GM23338 (cell line): ENCODE measurements around the gene BTG3. TPM values are rescaled to one million over a fixed set of nuclear protein-coding genes. Genes with fewer than 3 reads are reported as not detected.

ENCODE experiments used
- ATAC-seq: fragments of 200-7000 bp; cut with Tn5 transposase; 3 replicates; pipeline ENCODE4 v1.9.1; 2020
- DNase-seq: peaks from one replicate; pipeline ENCODE4 v3.0.0-alpha.2; 2015; ENCODE audit warnings: low spot score
- H2AFZ ChIP-seq: fragments of 200-600 bp; sonication (generic); 2 replicates; pipeline ENCODE4 v1.8.0; 2016; ENCODE audit warnings: antibody characterized with exemption, mild to moderate bottlenecking, moderate library complexity
- H3F3A ChIP-seq: fragments of 200-600 bp; sonication (generic); replicated peaks from 2 replicates; pipeline ENCODE4 v1.8.0; 2017; ENCODE audit warnings: antibody characterized with exemption, mixed run types, low read depth
- H3K27ac ChIP-seq: fragments of 200-600 bp; sonication (generic); 2 replicates; pipeline ENCODE4 v1.6.1; 2016; ENCODE audit warnings: low read depth
- H3K27me3 ChIP-seq: fragments of 200-600 bp; sonication (generic); 2 replicates; pipeline ENCODE4 v1.8.0; 2016; ENCODE audit warnings: mild to moderate bottlenecking, mixed run types, moderate library complexity; ENCODE audit not compliant: insufficient read depth
- H3K36me3 ChIP-seq: fragments of 200-600 bp; sonication (generic); 2 replicates; pipeline ENCODE4 v1.8.0; 2016; ENCODE audit warnings: mild to moderate bottlenecking; ENCODE audit not compliant: insufficient read depth
- H3K4me1 ChIP-seq: fragments of 200-600 bp; sonication (generic); 2 replicates; pipeline ENCODE4 v1.8.0; 2016; ENCODE audit warnings: mild to moderate bottlenecking, moderate library complexity; ENCODE audit not compliant: insufficient read depth
- H3K4me2 ChIP-seq: fragments of 200-600 bp; sonication (generic); 2 replicates; pipeline ENCODE4 v1.7.1; 2017; ENCODE audit warnings: mixed run types
- H3K4me3 ChIP-seq: fragments of 200-600 bp; sonication (generic); 2 replicates; pipeline ENCODE4 v1.6.1; 2016; ENCODE audit warnings: mixed run types
- H3K79me2 ChIP-seq: fragments of 200-600 bp; sonication (generic); replicated peaks from 2 replicates; pipeline ENCODE4 v1.8.0; 2017; ENCODE audit warnings: mild to moderate bottlenecking; ENCODE audit not compliant: insufficient read depth
- H3K9me2 ChIP-seq: fragments of 200-600 bp; sonication (generic); 2 replicates; pipeline ENCODE4 v1.8.0; 2017; ENCODE audit not compliant: insufficient read depth
- H4K20me1 ChIP-seq: fragments of 200-600 bp; sonication (generic); replicated peaks from 2 replicates; pipeline ENCODE4 v1.8.0; 2017; ENCODE audit warnings: mild to moderate bottlenecking; ENCODE audit not compliant: insufficient read depth
- H3K27ac Mint-ChIP-seq: 2 replicates; pipeline ENCODE4 v1.8.0; 2020; ENCODE audit warnings: inconsistent platforms, mild to moderate bottlenecking, moderate library complexity, mixed read lengths
- H3K27me3 Mint-ChIP-seq: 3 replicates; pipeline ENCODE4 v1.8.0; 2022; ENCODE audit warnings: low read depth, mild to moderate bottlenecking, moderate library complexity, mixed read lengths, inconsistent platforms; ENCODE audit not compliant: insufficient read depth, poor library complexity
- H3K36me3 Mint-ChIP-seq: 3 replicates; pipeline ENCODE4 v1.8.0; 2021; ENCODE audit warnings: low read depth, mild to moderate bottlenecking, inconsistent platforms, moderate library complexity, mixed read lengths
- H3K4me1 Mint-ChIP-seq: 3 replicates; pipeline ENCODE4 v1.8.0; 2020; ENCODE audit warnings: mild to moderate bottlenecking, inconsistent platforms, mixed read lengths
- H3K4me3 Mint-ChIP-seq: 3 replicates; pipeline ENCODE4 v1.8.0; 2021; ENCODE audit warnings: moderate library complexity, mild to moderate bottlenecking, inconsistent platforms, mixed read lengths
- H3K9me3 Mint-ChIP-seq: 3 replicates; pipeline ENCODE4 v1.8.0; 2020; ENCODE audit warnings: moderate library complexity, mild to moderate bottlenecking, inconsistent platforms, mixed read lengths
- CREB1 ChIP-seq: fragments of 250-450 bp; sonication (Bioruptor Pico); IDR thresholded peaks from 2 replicates; pipeline ENCODE4 v1.5.0; 2020; ENCODE audit warnings: low read depth, mild to moderate bottlenecking, moderate library complexity
- CTCF ChIP-seq, 2 experiments: fragments of 200-600 bp in 1 of 2; sonication (generic) in 1 of 2; conservative IDR thresholded peaks; 2 replicates each; pipeline versions ENCODE4 v1.5.1 to v1.6.1; 2016 to 2017; ENCODE audit warnings: antibody characterized with exemption in 2 of 2, low read depth in 2 of 2, mild to moderate bottlenecking in 2 of 2, moderate library complexity in 1 of 2
- ETS1 ChIP-seq: IDR thresholded peaks from 2 replicates; pipeline ENCODE4 v1.6.1; 2016; ENCODE audit warnings: antibody characterized with exemption
- EZH2 ChIP-seq: fragments of 200-600 bp; sonication (generic); IDR thresholded peaks from one replicate; pipeline ENCODE4 v1.8.0; 2017; ENCODE audit warnings: antibody characterized with exemption, mild to moderate bottlenecking, low read depth; ENCODE audit not compliant: unreplicated experiment
- POLR2AphosphoS5 ChIP-seq: IDR thresholded peaks from 2 replicates; pipeline ENCODE4 v1.6.1; 2016; ENCODE audit warnings: antibody characterized with exemption, low read depth
- REST ChIP-seq: IDR thresholded peaks from one replicate; pipeline ENCODE4 v1.6.1; 2018; ENCODE audit warnings: antibody characterized with exemption; ENCODE audit not compliant: unreplicated experiment
- STAT1 ChIP-seq: IDR thresholded peaks from one replicate; pipeline ENCODE4 v1.6.1; 2016; ENCODE audit warnings: antibody characterized with exemption; ENCODE audit not compliant: unreplicated experiment
- ZNF114 ChIP-seq: fragments of 250-450 bp; sonication (Bioruptor Pico); IDR thresholded peaks from 2 replicates; pipeline ENCODE4 v1.5.0; 2020; ENCODE audit warnings: mild to moderate bottlenecking, moderate library complexity
- ZNF331 ChIP-seq: fragments of 250-450 bp; sonication (Bioruptor Pico); IDR thresholded peaks from 2 replicates; pipeline ENCODE4 v1.5.0; 2020; ENCODE audit warnings: low read depth, mild to moderate bottlenecking, moderate library complexity
- polyA plus RNA-seq: library from polyadenylated mRNA; unstranded; fragments of >200 nt; fragmentation: Nextera tagmentation; extraction: Ambion mirVana; gene quantifications from 2 replicates; pipeline ENCODE4 v1.2.1, GENCODE V29; 2016
- total RNA-seq: library from RNA; depleted of rRNA; stranded (reverse); fragments of >200 nt; shearing (Covaris generic); gene quantifications from 2 replicates; pipeline ENCODE4 v1.2.3, GENCODE V29; 2014
- TF ChIP-seq, protein P1 (sequence below): fragments of 250-450 bp; sonication (Bioruptor Pico); IDR thresholded peaks from 2 replicates; pipeline ENCODE4 v1.5.0; 2020; ENCODE audit warnings: mild to moderate bottlenecking, moderate library complexity

Gene BTG3
- total and polyA plus RNA-seq, 2 experiments from 2014 or later = 24.0 to 43.8 TPM

GRCh38 chr21:17577701-17578100 is 35.0 kb downstream of the BTG3 start:
- TF ChIP-seq ZNF331 (CRISPR knock-in tag) (no peak), CREB1 (CRISPR knock-in tag) (no peak), ETS1 (no peak), ZNF114 (CRISPR knock-in tag) (no peak), REST (no peak), CTCF (conservative IDR thresholded peaks at IDR 0.05; ENCODE audit: low read depth in 2 of 2) (no peak), POLR2AphosphoS5 (no peak), EZH2 (no peak), STAT1 (no peak)
- TF ChIP-seq, protein P1, sequence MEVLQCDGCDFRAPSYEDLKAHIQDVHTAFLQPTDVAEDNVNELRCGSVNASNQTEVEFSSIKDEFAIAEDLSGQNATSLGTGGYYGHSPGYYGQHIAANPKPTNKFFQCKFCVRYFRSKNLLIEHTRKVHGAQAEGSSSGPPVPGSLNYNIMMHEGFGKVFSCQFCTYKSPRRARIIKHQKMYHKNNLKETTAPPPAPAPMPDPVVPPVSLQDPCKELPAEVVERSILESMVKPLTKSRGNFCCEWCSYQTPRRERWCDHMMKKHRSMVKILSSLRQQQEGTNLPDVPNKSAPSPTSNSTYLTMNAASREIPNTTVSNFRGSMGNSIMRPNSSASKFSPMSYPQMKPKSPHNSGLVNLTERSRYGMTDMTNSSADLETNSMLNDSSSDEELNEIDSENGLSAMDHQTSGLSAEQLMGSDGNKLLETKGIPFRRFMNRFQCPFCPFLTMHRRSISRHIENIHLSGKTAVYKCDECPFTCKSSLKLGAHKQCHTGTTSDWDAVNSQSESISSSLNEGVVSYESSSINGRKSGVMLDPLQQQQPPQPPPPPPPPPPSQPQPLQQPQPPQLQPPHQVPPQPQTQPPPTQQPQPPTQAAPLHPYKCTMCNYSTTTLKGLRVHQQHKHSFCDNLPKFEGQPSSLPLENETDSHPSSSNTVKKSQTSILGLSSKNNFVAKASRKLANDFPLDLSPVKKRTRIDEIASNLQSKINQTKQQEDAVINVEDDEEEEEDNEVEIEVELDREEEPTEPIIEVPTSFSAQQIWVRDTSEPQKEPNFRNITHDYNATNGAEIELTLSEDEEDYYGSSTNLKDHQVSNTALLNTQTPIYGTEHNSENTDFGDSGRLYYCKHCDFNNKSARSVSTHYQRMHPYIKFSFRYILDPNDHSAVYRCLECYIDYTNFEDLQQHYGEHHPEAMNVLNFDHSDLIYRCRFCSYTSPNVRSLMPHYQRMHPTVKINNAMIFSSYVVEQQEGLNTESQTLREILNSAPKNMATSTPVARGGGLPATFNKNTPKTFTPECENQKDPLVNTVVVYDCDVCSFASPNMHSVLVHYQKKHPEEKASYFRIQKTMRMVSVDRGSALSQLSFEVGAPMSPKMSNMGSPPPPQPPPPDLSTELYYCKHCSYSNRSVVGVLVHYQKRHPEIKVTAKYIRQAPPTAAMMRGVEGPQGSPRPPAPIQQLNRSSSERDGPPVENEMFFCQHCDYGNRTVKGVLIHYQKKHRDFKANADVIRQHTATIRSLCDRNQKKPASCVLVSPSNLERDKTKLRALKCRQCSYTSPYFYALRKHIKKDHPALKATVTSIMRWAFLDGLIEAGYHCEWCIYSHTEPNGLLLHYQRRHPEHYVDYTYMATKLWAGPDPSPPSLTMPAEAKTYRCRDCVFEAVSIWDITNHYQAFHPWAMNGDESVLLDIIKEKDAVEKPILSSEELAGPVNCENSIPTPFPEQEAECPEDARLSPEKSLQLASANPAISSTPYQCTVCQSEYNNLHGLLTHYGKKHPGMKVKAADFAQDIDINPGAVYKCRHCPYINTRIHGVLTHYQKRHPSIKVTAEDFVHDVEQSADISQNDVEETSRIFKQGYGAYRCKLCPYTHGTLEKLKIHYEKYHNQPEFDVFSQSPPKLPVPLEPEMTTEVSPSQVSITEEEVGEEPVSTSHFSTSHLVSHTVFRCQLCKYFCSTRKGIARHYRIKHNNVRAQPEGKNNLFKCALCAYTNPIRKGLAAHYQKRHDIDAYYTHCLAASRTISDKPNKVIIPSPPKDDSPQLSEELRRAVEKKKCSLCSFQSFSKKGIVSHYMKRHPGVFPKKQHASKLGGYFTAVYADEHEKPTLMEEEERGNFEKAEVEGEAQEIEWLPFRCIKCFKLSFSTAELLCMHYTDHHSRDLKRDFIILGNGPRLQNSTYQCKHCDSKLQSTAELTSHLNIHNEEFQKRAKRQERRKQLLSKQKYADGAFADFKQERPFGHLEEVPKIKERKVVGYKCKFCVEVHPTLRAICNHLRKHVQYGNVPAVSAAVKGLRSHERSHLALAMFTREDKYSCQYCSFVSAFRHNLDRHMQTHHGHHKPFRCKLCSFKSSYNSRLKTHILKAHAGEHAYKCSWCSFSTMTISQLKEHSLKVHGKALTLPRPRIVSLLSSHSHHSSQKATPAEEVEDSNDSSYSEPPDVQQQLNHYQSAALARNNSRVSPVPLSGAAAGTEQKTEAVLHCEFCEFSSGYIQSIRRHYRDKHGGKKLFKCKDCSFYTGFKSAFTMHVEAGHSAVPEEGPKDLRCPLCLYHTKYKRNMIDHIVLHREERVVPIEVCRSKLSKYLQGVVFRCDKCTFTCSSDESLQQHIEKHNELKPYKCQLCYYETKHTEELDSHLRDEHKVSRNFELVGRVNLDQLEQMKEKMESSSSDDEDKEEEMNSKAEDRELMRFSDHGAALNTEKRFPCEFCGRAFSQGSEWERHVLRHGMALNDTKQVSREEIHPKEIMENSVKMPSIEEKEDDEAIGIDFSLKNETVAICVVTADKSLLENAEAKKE (CRISPR knock-in tag) = no peak
- Histone ChIP-seq H3K4me1 (no peaks in the 10 kb centered on the region), H3K27me3 (no peaks in the 10 kb centered on the region), H3F3A (no peaks in the 10 kb centered on the region), H3K36me3 (peaks cover 3% of the 10 kb centered on the region; the same call in 1 of the 2 replicates), H3K9me2 (no peaks in the 10 kb centered on the region), H2AFZ (no peak overlapping the region), H3K4me3 (no peak overlapping the region), H3K27ac (0 out of 2 replicates have a peak overlapping the region, but pooled peaks have one; percentile 3), H3K4me2 (no peak overlapping the region), H3K79me2 (peaks cover 18% of the 10 kb centered on the region), H4K20me1 (peaks cover 16% of the 10 kb centered on the region)
- Mint-ChIP-seq H3K27me3 (no peaks in the 10 kb centered on the region), H3K27ac (no peak overlapping the region), H3K36me3 (peaks cover 14% of the 10 kb centered on the region; the same call in 1 of the 3 replicates), H3K4me3 (no peak overlapping the region), H3K9me3 (no peaks in the 10 kb centered on the region), H3K4me1 (peaks cover 4% of the 10 kb centered on the region)
- ATAC-seq = no peak
- DNase-seq = no peak
